Neuronal stem cell (in vitro differentiated cells): ENCODE measurements around the gene ID3.

Experiments used
- DNase-seq: peaks from one replicate; pipeline ENCODE4 v3.0.0-alpha.2; 2013; ENCODE audit warnings: low spot score
- H2AFZ ChIP-seq: one replicate; pipeline ENCODE4 v1.6.1; 2013; ENCODE audit warnings: mild to moderate bottlenecking, low read length, inconsistent platforms
- H2AK5ac ChIP-seq: 2 replicates; pipeline ENCODE4 v1.6.1; 2013; ENCODE audit warnings: low read depth, mild to moderate bottlenecking, inconsistent platforms, low read length, moderate library complexity, mixed read lengths
- H2BK120ac ChIP-seq: 2 replicates; pipeline ENCODE4 v1.6.1; 2013; ENCODE audit warnings: low read depth, mild to moderate bottlenecking, inconsistent platforms, low read length, moderate library complexity, mixed read lengths
- H2BK12ac ChIP-seq: one replicate; pipeline ENCODE4 v1.6.1; 2013; ENCODE audit warnings: low read length, inconsistent platforms
- H2BK15ac ChIP-seq: 2 replicates; pipeline ENCODE4 v1.6.1; 2013; ENCODE audit warnings: mild to moderate bottlenecking, low read length, inconsistent platforms, mixed read lengths
- H2BK5ac ChIP-seq: one replicate; pipeline ENCODE4 v1.6.1; 2013; ENCODE audit warnings: inconsistent platforms, mild to moderate bottlenecking, low read length, moderate library complexity
- H3K14ac ChIP-seq: one replicate; pipeline ENCODE4 v1.6.1; 2013; ENCODE audit warnings: low read length, inconsistent platforms
- H3K18ac ChIP-seq: 2 replicates; pipeline ENCODE4 v1.6.1; 2013; ENCODE audit warnings: low read length, inconsistent platforms
- H3K23ac ChIP-seq: 2 replicates; pipeline ENCODE4 v1.6.1; 2013; ENCODE audit warnings: low read depth, mild to moderate bottlenecking, mixed read lengths, low read length, inconsistent platforms; ENCODE audit not compliant: poor library complexity
- H3K27ac ChIP-seq: replicated peaks from 3 replicates; pipeline ENCODE4 v1.5.1; 2013; ENCODE audit warnings: low read length, inconsistent platforms
- H3K27me3 ChIP-seq, 3 experiments: 2 replicates each; pipeline ENCODE4 v1.6.1; 2013; ENCODE audit warnings: low read length in 3 of 3, mild to moderate bottlenecking in 2 of 3, inconsistent platforms in 1 of 3, low read depth in 1 of 3, mixed read lengths in 1 of 3, moderate library complexity in 1 of 3; ENCODE audit not compliant: control insufficient read depth in 3 of 3, insufficient read depth in 3 of 3
- H3K36me3 ChIP-seq, 2 donors: replicated peaks in 1 of 2; 2 replicates each; pipeline ENCODE4 v1.6.1; 2013; ENCODE audit warnings: low read length in 2 of 2; ENCODE audit not compliant: control insufficient read depth in 2 of 2, insufficient read depth in 2 of 2
- H3K4ac ChIP-seq: 2 replicates; pipeline ENCODE4 v1.6.1; 2013; ENCODE audit warnings: inconsistent platforms, mild to moderate bottlenecking, low read length, moderate library complexity
- H3K4me1 ChIP-seq, 2 donors: 1 replicate in 1 of 2; 2 replicates in 1 of 2; pipeline ENCODE4 v1.6.1; 2013; ENCODE audit warnings: low read length in 2 of 2, low read depth in 1 of 2; ENCODE audit not compliant: control insufficient read depth in 2 of 2, insufficient read depth in 1 of 2
- H3K4me2 ChIP-seq: one replicate; pipeline ENCODE4 v1.6.1; 2013; ENCODE audit warnings: mild to moderate bottlenecking, low read length, inconsistent platforms; ENCODE audit not compliant: insufficient read depth, poor library complexity, severe bottlenecking
- H3K4me3 ChIP-seq, 2 donors: 2 replicates each; pipeline ENCODE4 v1.5.1; 2013; ENCODE audit warnings: low read length in 2 of 2, mild to moderate bottlenecking in 2 of 2, inconsistent platforms in 1 of 2, moderate library complexity in 1 of 2
- H3K79me1 ChIP-seq: one replicate; pipeline ENCODE4 v1.6.1; 2013; ENCODE audit warnings: low read depth, mild to moderate bottlenecking, inconsistent platforms, low read length, moderate library complexity
- H3K9ac ChIP-seq: one replicate; pipeline ENCODE4 v1.6.1; 2013; ENCODE audit warnings: mild to moderate bottlenecking, low read depth, low read length, inconsistent platforms; ENCODE audit not compliant: poor library complexity
- H3K9me3 ChIP-seq, 2 donors: replicated peaks in 1 of 2; 2 replicates each; pipeline versions ENCODE3 to v1.6.1; 2013; ENCODE audit warnings: low read length in 2 of 2, mild to moderate bottlenecking in 2 of 2, inconsistent platforms in 1 of 2, low read depth in 1 of 2, mixed read lengths in 1 of 2, moderate library complexity in 1 of 2; ENCODE audit not compliant: control insufficient read depth in 2 of 2, insufficient read depth in 1 of 2
- H4K8ac ChIP-seq: one replicate; pipeline ENCODE4 v1.6.1; 2013; ENCODE audit warnings: low read depth, mild to moderate bottlenecking, inconsistent platforms, low read length, moderate library complexity
- H4K91ac ChIP-seq: one replicate; pipeline ENCODE4 v1.6.1; 2013; ENCODE audit warnings: low read length, low read depth, mild to moderate bottlenecking, inconsistent platforms; ENCODE audit not compliant: poor library complexity
- WGBS, 2 donors: extraction: QIAGEN DNeasy Blood & Tissue Kit; methylation state at CpG; one replicate each; pipeline ENCODE4 v1.1.7; 2013; ENCODE audit warnings: missing lambda C conversion rate in 2 of 2, mixed read lengths in 1 of 2; ENCODE audit not compliant: insufficient read length in 2 of 2, insufficient replicate concordance in 1 of 2; ENCODE audit errors: extremely low coverage in 2 of 2; 5-methylcytosine and 5-hydroxymethylcytosine counted together

Gene ID3

GRCh38 chr1:23567629-23567995 is 8.3 kb upstream of the ID3 start:
- no CpG with 5 or more reads among the region's 15 CpGs for WGBS, 2 donors
- H2AK5ac ChIP-seq = peak overlapping the region; percentile 97
- peak overlapping the region; percentile 66 for H4K8ac ChIP-seq
- H3K9me3 ChIP-seq = no peaks in the 10 kb centered on the region
- peak overlapping the region; percentile 41 for H3K4me2 ChIP-seq
- H3K9ac ChIP-seq = peak overlapping the region; percentile 47
- no peak overlapping the region for H3K23ac ChIP-seq
- peak overlapping the region; percentile 96 for H4K91ac ChIP-seq
- H3K79me1 ChIP-seq = no peaks in the 10 kb centered on the region
- H3K18ac ChIP-seq = peak overlapping the region; percentile 94
- H3K4me1 ChIP-seq = peaks cover 27 to 37% of the 10 kb centered on the region in 2 donors
- peak overlapping the region; percentile 24 for H3K4ac ChIP-seq
- peak overlapping the region; percentile 54 for H2AFZ ChIP-seq
- H3K4me3 ChIP-seq = peak overlapping the region in 1 of 2 donors; percentile 19
- H3K36me3 ChIP-seq = no peaks in the 10 kb centered on the region
- H2BK120ac ChIP-seq = peak overlapping the region; percentile 95
- peak overlapping the region; percentile 92 for H2BK15ac ChIP-seq
- no peak overlapping the region for H3K14ac ChIP-seq
- peak overlapping the region; percentile 88 for H2BK12ac ChIP-seq
- DNase-seq = no peak
- H2BK5ac ChIP-seq = peak overlapping the region; percentile 84
- H3K27ac ChIP-seq = peak overlapping the region; percentile 81
- H3K27me3 ChIP-seq = no peaks in the 10 kb centered on the region

- no peak overlapping the region for H4K8ac ChIP-seq
- H2AK5ac ChIP-seq = peak overlapping the region; percentile 41
- no peak overlapping the region for H3K4me2 ChIP-seq
- WGBS, 2 donors = no CpG with 5 or more reads among the region's 6 CpGs
- H4K91ac ChIP-seq = peak overlapping the region; percentile 90
- H2BK15ac ChIP-seq = no peak overlapping the region
- no peak overlapping the region for H3K27ac ChIP-seq
- peak overlapping the region; percentile 75 for H2BK5ac ChIP-seq
- no peak overlapping the region for H2AFZ ChIP-seq
- no peak overlapping the region for H3K14ac ChIP-seq
- peak overlapping the region; percentile 31 for H3K4ac ChIP-seq
- H3K79me1 ChIP-seq = no peaks in the 10 kb centered on the region
- H3K23ac ChIP-seq = no peak overlapping the region
- DNase-seq = no peak
- no peaks in the 10 kb centered on the region for H3K36me3 ChIP-seq
- H3K4me3 ChIP-seq = no peak overlapping the region
- no peaks in the 10 kb centered on the region for H3K9me3 ChIP-seq
- no peak overlapping the region for H3K9ac ChIP-seq
- no peaks in the 10 kb centered on the region for H3K27me3 ChIP-seq
- peaks cover 30 to 43% of the 10 kb centered on the region in 2 donors for H3K4me1 ChIP-seq
- no peak overlapping the region for H3K18ac ChIP-seq
- peak overlapping the region; percentile 35 for H2BK120ac ChIP-seq
- peak overlapping the region; percentile 51 for H2BK12ac ChIP-seq
Observed at GRCh38 chr1:23566304-23566703, 7.0 kb upstream of the ID3 start.

DNA sequence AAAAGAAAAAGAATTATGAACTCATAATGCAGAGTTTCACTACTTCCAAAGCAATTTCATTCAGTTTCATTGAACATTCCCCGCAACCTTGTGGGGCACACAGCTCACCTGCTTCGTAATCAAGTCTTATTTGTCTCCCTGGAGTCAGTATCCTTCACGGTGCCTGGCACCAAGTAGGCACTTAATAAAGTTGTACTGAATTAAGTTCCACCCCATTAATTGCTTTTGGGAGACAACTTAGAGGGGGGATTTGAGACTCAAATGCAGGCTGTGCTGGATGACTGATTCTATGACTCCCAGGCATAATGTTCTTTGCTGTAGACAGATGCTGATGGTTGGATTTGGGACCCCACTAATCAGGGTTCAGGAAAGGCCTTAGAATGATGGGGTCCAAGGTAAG is 6.5 kb upstream of the ID3 start:
- Histone ChIP-seq H3K4ac (no peak overlapping the region), H3K9ac (no peak overlapping the region), H3K27me3 (no peaks in the 10 kb centered on the region), H2AK5ac (no peak overlapping the region), H4K91ac (no peak overlapping the region), H3K4me2 (no peak overlapping the region), H3K27ac (peak overlapping the region; percentile 10), H3K9me3 (no peaks in the 10 kb centered on the region), H3K79me1 (no peaks in the 10 kb centered on the region), H3K23ac (no peak overlapping the region), H3K36me3 (no peaks in the 10 kb centered on the region), H3K18ac (no peak overlapping the region), H3K14ac (no peak overlapping the region), H3K4me3 (no peak overlapping the region), H2AFZ (no peak overlapping the region), H3K4me1 (peaks cover 33 to 48% of the 10 kb centered on the region in 2 donors), H2BK12ac (peak overlapping the region; percentile 51), H2BK15ac (no peak overlapping the region), H2BK5ac (peak overlapping the region; percentile 75), H2BK120ac (no peak overlapping the region), H4K8ac (no peak overlapping the region)
- WGBS, 2 donors = no CpG with 5 or more reads among the region's 3 CpGs
- DNase-seq = no peak

DNA sequence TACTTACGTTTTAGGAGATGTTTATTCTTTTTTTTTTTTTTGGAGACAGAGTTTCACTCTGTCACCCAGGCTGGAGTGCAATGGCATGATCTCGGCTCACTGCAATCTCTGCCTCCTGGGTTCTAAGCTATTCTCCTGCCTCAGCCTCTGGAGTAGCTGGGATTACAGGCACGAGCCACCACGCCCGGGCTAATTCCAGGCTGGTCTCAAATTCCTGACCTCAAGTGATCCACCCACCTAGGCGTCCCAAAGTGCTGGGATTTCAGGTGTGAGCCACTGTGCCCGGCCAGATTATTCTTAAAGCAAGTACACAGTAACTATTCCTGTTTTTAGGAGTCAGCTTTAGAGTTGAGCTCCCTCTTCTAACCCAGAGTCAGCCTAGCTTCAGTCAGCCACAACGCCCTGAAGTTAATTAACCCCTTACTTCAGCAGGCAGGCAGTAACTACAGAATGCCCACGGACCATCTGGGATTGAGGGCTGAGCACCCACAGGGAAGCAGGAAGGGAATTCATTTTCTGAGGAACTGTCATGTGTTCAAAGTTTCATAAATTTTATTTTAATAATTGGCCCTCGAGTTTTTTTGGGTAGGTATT is 5.3 kb upstream of the ID3 start:
- DNase-seq = no peak
- H4K91ac ChIP-seq = no peak overlapping the region
- peak overlapping the region; percentile 28 for H2AK5ac ChIP-seq
- no peak overlapping the region for H3K9ac ChIP-seq
- no peak overlapping the region for H2BK120ac ChIP-seq
- H3K27ac ChIP-seq = no peak overlapping the region
- H3K4me1 ChIP-seq = peaks cover 39 to 52% of the 10 kb centered on the region in 2 donors
- H3K27me3 ChIP-seq = no peaks in the 10 kb centered on the region
- no CpG with 5 or more reads among the region's 10 CpGs for WGBS, 2 donors
- no peak overlapping the region for H3K23ac ChIP-seq
- H3K4me2 ChIP-seq = no peak overlapping the region
- H2BK5ac ChIP-seq = no peak overlapping the region
- H3K9me3 ChIP-seq = no peaks in the 10 kb centered on the region
- no peak overlapping the region for H2BK15ac ChIP-seq
- H3K36me3 ChIP-seq = no peaks in the 10 kb centered on the region
- H3K14ac ChIP-seq = peak overlapping the region; percentile 4
- H3K4ac ChIP-seq = no peak overlapping the region
- H4K8ac ChIP-seq = no peak overlapping the region
- H2AFZ ChIP-seq = no peak overlapping the region
- H3K4me3 ChIP-seq = no peak overlapping the region
- no peak overlapping the region for H3K18ac ChIP-seq
- H3K79me1 ChIP-seq = no peaks in the 10 kb centered on the region
- peak overlapping the region; percentile 44 for H2BK12ac ChIP-seq
